Stimulated activated CD8-positive, alpha-beta memory T cell treated with anti-CD3 and anti-CD28 coated beads, Interleukin-7, amount 100 ng/mL, for 4 hours (primary cell): ENCODE results near the gene ARHGAP42.

ENCODE experiments used
- DNase-seq, 2 donors: peaks; one replicate each; pipeline ENCODE4 v3.0.0-alpha.2; 2020; ENCODE audit warnings: low read depth in 2 of 2

ARHGAP42 gene

DNA sequence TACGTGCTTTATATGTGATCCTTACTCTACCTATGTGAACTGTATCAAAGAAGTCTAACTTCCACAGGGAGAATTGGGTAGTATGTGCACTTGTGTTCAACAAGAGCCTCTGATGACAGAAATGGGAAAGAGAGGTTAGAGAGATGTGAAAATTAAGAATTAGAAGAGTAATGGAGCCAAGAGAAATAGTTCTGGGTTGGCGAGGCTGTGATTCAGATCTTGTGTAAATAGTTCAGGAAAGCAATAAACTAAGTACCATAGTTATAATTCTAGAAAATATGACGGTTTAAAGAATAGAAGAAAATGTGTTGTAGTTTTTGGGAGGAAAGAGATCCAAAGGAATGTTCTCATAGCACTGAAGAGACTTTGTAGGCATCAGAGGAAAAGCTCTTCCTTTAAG, 112.4 kb downstream of the ARHGAP42 start:
- DNase-seq, result no peak

DNA sequence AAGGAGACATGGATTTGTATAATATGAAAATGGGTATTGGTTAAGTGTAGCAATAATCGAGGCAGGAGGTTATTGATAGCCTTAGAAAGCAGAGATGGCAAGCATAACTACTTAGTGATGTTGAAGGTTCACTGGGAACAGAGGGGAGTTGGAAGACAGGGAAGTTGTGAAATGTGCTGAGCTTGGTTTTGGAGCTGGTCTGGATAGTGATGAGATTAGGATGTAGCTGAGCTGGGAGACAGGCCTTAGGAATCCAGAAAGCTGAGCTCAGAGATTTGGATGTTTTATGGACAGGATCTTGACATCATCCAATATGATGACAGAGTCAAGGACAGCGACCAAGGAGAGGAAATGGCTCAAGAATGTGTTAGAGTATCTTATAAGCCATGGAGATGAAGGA, 113.1 kb downstream of the ARHGAP42 start:
- no peak for DNase-seq

DNA sequence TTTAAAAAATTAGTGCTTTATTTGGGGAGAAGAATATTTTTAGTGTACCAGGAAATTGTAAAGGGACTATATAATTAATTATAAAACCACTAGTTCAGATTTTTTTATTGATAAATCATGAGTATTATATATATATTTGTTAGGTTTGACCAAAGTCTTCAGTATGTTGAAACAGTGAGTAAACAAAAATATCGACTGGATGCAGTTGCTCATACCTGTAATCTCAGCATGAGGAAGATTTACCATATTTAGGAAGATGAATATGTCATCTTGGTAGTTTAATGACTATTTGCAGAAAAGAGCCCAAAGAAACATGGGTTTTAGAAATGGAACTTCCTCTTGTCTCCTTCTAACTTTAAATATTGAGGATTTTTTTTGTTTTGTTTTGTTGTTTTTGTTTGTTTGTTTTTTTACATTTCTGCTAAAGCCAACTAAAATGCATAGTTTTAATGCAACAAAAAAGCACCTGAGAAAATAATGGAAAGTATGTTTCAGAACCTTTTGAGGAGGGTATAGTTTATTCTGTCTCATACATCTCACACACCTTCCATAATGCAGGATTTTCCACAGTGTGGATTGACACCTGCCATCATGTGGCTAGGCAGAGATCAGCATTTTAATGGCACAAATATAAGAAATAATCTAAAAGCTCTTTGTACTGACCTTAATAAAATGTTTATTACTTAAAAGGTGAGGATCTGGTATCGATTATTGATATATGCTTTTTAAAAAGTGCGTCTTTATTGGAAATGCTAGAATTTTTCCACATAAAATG, 114.3 kb downstream of the ARHGAP42 start:
- no peak for DNase-seq

DNA sequence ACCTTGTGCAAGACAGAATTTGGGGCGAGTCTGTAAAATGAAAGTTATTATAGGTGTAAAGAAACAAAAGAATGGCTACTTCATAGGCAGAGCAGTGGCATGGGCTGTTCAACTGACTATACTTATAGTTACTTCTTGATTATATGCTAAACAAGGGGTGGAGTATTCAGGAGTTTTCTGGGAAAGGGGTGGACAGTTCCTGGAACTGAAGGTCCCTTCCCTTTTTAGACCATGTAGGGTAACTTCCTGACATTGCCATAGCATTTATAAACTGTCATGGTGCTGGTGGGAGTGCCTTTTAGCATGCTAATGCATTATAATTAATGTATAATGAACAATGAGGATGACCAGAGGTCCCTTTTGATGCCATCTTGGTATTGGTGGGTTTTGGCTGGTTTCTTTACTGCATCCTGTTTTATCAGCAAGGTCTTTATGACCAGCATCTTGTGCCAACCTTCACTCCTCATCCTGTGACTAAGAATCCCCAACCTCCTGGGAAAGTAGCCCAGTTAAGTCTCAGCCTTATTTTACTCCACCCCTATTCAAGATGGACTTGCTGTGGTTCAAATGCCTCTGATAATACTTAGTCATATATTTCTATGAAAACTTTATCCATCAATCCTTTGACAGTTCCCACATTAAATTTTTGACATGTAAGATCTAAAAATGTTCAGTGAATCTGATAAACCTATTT, 118.6 kb downstream of the ARHGAP42 start:
- no peak for DNase-seq

DNA sequence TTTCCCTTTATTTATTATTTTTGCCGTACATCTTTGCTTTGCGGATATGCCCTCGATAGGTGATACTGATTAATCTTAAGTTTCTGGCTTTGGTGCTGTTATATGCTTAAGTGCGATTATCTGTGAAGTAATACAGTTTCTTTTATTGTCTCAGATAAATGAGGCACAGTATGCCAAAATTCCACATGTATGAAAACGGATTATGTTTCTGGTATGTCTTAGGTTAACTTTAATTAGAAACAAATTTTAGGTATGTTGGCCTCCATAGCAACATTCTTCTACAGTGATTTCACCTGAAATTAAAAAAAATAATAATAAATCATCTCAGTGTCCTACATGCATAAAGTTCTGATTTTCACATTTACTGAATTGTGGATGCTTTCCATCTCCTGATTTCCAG, 119.2 kb downstream of the ARHGAP42 start:
- no peak for DNase-seq

DNA sequence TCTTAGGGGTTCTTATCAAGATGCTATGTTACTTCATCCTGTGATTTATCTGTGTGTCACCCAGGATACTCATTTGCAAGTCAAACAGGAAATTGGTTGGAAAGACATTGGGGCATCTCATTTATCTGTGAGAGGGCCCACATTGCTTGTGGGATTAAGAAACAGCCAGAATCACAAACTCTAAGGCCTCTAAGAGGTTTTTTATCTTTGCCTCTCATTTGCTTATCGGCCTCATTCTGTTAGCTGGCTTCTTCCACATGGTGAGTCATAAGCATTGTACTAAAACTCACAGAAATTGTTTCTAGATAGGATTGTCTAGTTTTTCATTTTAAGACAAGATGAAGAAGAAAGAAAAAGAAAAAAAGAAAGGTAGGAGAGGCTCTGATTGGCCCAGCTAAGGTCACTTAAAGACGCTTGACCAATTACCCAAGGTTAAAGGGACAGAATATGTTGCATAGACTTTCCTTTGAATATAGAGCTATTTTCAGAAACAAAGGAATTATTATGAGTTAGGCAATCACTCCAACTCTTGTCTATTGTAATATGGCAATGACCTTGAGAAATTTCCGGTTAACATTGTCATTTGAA, 121.9 kb downstream of the ARHGAP42 start:
- DNase-seq, result no peak

DNA sequence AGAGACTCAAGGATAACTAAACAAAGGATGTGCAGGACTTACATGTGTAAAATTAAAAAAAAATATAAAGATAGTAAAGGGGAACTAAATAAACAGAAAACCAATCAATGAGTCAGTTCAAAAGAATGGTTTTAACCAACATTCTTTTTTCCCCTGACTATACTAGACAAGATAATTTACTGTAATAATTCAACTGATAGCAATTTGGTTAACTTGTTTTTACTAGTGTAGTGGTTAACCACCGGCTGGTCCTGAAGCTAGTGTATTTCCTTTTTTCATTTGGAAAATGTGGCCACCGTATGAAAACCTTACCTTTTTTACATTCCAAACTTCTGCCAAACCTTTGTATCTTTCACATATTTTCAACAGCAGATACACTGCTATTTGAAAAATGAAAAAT, 123.1 kb downstream of the ARHGAP42 start:
- no peak for DNase-seq

DNA sequence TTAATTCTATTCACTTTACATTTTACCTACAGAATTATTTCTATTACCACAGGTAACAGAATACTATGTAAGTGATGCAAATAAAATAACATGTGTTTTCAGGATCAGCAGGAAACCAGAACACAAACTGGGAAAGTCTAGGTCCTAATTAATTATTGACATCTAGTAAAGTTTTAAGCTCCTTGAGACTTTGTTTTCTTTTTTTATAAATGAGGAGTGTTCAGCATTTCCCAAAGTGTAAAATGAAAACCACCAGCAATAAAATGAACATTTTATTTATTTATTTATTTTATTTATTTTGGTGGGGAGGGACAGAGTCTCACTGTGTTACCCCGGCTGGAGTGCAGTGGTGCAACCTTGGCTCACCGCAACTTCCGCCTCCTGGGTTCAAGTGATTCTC, 123.6 kb downstream of the ARHGAP42 start:
- no peak for DNase-seq

DNA sequence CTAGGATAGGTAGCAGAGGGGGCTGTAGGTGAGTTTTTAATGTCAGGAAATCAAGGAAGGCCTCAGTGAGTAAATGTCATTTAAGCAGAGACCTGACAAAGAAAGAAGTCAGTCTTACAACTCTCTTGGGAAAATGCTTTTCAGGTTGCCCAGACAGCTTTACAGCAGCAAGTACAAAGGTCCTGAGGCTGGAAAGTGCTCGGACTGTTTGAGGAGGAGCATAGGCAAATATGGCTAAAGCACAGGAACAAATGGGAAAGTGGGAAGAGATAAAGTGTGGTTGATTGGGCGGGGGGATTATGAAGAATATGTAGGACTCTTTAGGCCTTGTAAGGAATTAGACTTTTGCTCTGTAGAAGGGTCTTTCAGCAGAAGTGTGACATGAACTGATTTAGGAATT, 125.4 kb downstream of the ARHGAP42 start:
- no peak for DNase-seq

DNA sequence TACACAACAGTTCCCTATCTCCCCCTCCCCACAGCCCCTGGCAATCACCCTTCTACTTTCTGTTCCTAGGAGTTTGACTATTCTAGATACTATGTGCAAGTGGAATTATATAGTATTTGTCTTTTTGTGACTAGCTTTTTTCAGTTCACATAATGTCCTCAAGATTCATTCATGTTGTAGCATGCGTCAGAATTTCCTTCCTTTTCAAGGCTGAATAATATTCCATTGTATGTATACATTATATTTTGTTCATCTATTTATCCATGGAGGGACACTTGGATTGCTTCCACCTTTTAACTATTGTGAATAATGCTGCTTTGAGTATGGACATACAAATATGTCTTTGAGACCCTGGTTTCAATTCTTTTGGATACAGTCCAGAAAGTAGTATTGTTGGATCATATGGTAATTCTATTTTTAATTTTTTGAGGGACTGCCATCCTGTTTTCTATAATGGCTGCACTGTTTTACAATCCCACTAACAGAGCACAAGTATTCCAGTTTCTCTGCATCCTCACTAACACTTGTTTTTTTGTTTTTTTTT, 128.8 kb downstream of the ARHGAP42 start:
- no peak for DNase-seq

DNA sequence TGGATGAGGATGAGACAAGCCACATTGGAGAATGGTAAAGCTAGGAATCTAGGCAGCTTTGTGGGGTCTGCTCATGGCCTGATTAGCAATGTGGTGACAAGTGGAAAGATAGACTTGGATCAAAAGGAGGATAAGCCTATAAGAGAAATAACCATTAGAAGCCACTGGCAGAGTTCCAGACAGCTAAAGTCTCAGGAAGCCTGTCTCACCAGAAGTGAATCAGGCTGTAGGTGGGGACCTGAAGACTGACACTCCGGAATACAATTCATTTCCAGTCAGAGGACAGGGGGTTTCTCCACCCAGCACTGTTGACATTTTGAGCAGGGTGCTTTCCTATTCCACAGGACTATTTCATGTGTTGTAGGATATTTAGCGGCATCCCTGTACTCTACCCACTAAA, 129.7 kb downstream of the ARHGAP42 start:
- DNase-seq, result no peak

DNA sequence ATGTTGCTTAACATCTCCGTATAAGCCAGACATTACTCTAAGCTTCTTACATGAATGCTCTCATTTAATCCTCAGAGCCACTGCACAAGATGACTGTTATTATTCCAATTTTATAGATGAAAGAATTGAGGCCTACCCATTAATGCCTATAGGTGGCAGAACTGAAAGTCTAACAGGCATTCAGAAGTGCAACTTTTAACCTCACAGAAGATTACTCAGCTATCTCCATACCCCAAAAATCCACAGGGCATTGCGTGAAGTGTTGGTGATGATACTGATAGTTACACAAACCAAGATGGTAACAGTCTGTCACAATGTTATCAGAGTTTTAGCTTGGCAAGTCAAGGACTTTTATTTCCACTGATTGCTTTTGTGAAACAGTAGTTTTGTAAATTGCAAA, 130.5 kb downstream of the ARHGAP42 start:
- DNase-seq, result no peak

DNA sequence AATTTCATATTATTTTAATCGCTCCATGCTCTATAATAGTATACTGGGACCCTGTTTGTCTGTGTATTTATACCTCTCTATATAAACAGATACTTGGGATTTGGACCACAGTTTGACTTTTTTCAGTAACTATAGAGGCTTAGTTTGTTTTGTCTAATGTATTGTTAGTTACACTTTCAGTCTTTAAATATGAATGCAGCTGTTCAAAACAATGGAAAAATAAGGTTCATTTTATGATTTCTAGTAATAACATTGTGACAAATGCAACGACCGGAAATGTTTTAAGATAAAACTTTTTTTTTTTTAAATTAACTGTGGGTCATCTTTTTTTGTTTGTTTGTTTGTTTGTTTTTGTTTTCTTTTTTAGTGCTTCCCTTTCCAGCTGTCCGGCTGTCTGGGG, 133.5 kb downstream of the ARHGAP42 start:
- DNase-seq, result no peak

DNA sequence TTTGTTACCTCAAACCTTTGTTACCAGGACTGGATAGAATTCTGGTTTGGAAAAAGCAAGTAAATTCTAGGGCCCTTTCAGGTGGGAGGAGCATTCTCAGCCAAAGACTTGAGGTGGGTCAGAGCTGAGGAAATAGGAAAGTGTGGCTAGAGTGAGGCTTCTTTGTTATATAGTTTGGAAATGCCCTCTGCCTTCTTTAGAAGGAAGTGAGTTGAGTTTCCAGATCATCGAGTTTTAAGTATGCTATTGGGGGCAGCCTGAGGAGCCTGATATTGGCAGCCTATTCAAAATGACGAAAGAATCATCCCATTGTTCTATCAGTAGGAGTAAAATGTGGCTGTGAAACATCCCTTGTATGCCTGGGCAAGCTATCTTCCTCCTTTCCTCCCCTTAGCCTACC, 134.1 kb downstream of the ARHGAP42 start:
- DNase-seq, result no peak

DNA sequence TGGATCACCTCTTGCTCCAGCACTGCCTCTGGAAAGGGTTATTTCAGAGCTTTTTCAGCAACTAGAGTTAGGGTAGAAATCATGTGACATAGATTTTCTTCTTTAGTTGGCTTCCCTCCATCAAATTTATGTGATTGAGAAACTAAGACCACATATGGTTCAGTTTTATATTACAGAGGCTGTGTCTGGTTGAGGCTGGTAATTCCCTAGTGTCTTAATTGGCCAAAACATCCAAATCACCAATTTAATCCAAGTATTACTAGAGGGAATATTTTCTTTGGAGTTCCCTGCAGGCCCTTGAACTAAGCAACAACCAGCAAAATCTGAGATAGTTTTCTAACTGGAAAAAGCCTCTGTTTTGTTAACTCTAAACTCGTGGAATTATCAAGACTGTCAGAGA, 136.3 kb downstream of the ARHGAP42 start:
- no peak for DNase-seq

DNA sequence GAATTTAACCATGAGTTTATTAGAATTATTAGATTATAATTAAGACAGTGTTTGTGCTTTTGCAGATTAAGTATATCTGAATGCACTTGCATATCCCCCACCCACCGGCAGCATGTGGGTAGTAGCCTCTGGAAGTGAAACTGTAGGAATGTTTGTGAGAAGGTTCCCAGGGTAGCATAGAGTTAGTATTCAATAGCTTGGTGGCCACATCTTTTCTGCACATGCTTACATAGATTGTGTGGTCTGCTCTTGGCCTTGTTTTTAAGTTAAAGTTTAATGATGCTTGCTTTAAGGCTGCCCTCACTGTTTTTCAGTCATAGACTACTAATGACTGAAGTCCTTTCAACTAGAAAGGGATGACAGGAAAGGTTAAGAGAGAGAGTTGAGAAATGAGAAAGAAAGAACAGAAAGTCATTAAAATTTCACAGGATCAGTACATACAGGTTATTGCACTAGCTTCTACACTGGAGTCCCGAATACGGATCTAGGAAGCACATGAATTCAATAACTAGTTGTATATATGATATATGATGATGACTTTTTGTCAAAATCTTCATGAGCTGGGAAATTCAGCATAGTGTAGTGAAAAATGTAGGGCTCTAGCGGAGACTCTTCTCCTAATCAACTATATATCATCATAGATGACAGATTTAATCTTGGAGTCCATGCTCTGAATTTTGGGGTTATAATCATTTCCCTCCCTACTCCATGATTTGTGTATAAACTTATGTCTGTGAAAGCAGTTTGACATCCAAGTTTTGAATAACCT, 137.1 kb downstream of the ARHGAP42 start:
- DNase-seq, result no peak

DNA sequence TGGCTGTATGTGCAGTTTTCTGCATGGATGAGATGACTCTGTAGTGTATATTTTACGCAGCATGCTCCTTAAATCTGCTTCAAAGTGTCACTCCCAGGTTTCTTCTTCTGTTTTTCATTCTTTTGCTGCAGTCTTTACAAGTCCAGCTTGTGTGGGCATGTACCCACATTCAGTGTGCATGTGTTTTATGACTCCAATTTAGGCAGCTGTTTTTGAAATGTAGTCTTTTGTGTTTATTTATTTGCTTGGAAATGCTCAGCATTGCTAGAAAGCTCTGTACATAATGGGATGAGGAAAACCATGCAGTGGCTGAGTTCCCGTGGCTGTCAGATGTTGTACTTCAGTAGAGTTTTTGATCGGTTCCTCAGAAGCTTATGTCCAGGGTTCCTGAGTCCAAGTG, 138.5 kb downstream of the ARHGAP42 start:
- DNase-seq, result no peak

DNA sequence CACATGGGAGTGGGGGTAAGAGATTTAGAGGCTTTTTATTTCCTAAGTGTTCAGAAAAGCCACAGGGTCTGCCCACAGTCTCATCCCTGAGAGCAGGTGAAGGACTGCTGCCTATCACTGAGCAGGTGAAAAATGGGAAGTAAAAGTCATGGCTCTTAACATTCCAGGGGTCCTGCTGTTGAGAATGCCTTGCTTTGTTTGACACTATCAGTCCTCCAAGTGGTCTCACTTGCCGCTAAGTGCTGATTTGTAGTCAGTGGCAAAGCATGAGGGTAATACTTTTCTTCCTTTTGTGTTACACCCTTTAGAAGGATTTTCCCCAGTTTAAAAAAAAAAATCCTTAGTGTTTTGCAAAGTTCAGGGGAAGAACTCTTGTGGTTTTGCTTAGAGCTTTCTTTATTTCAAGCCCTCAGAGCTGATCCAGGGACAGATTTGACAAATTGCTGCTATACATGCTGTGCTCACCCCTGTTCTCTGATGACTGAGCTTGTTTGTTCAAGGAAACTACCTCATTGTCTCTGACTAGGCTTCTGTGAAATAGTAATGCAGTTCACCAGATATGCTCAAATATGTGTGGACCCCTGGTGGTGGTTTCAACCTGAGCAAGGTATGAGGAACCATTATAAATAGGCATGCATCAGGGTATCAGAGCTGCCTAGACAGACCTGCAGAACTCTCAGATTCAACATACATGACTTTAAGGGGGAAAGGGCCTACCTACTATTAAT, 141.0 kb downstream of the ARHGAP42 start:
- no peak for DNase-seq

DNA sequence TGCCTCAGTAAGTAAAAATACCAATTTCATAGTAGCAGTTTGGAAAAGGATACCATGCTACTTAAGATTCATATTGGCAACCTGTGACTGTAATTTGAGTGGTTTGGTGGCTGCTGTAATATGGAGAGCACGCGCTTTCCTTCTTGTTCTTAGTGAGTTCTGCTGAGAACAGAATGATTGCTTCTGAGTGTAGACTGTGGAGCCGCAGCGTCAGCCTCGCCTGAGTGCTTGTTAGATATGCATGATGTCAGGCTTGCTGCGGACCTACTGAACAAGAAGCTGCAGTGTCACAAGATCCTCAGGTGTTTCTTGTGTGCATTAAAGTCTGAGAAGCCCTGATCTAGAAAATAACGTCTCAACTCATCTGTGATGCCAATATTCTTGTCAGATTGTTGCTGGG, 143.2 kb downstream of the ARHGAP42 start:
- DNase-seq, result no peak

DNA sequence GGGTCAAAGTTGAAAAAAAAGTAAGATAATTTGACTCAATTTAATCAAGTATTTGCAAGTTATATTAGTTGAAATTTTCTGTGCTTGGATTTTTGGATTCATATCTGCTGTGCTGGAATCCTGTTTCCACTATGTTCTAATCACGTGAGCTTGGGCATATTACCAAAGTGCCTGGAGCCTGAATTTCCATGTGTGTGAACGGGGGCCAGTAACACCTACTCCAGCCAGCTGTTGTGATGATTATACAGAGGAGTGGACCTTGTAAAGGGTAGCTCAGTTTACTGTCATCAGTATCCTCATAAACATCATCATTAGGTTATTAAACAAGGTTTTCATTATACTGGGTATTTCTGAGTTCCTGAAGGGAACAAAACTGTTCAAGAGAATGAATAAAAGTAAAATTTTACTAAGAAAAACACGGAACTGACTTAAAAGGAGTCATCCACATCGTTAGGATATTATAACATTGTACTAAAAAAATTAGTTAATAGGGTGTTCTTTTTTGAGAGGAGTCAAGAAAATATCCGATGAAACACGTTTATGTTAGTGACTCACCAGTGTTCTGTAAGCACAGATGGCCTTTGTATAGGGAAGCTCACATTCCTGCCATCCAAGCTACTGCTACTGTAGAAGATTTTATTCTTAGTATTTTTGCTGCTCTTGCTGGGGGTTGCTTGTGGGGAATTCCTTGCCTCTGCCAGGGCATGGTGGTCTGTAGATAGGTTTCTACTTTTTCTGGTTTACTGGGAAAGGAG, 144.1 kb downstream of the ARHGAP42 start:
- DNase-seq, result no peak
